HG02981 (cell line): ENCODE results near the gene CARD11.

ENCODE experiments used
- ATAC-seq: cut with Tn5 transposase; IDR thresholded peaks from one replicate; pipeline ENCODE4 v1.9.1; 2021; ENCODE audit warnings: mild to moderate bottlenecking, moderate library complexity; ENCODE audit not compliant: unreplicated experiment

The CARD11 gene

DNA sequence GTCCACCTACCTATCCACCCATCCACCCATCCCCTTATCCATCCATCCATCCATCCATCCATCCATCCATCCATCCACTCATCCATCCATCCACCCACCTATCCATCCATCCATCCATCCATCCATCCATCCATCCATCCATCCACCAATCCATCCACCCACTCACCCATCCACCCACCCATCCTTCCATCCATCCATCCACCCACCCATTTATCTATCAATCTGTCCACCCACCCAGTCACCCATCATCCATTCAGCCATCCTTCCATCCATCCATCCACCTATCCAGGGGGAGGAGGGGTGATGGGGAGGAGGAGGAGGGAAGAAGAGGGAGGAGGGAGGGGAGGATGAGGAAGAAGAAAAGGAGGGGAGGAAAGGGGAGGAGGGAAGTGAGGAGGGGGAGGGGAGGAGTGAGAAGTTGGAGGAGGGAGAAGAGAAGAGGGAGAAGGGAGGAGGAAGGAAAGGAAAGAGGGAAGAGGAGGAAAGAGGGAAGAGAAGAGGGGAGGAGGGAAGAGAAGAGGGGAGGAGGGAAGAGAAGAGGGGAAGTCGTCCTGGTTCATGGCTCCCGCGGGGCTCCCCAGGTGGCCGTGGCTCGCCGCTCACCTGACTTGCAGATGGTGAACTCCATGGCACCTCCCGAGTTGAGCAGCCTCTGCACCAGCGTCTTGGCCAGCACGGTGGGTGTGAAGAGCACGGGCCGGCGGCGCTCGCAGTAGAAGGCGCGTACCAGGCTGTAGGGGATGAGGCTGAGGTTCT lies 130.8 kb downstream of the CARD11 start:
- ATAC-seq = no peak

DNA sequence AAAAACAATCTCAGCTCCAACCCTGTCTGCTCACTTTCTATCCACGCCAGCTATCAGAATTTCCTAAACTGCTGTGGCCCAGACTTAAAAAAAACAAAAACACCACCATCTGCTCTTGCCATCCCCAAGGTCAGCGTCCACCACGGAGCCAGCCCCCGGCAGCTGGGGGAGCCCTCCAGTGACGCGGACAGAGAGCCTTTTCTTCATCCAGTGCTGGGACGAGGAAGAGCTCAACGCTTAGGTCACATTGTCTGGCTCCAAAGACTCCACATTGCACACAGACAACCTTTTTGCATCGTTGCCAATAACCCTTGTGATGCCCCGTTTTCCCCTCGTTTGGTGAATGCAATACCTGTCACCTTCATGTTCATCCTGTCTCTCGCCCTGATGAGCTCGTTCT lies 132.2 kb downstream of the CARD11 start:
- no peak for ATAC-seq

DNA sequence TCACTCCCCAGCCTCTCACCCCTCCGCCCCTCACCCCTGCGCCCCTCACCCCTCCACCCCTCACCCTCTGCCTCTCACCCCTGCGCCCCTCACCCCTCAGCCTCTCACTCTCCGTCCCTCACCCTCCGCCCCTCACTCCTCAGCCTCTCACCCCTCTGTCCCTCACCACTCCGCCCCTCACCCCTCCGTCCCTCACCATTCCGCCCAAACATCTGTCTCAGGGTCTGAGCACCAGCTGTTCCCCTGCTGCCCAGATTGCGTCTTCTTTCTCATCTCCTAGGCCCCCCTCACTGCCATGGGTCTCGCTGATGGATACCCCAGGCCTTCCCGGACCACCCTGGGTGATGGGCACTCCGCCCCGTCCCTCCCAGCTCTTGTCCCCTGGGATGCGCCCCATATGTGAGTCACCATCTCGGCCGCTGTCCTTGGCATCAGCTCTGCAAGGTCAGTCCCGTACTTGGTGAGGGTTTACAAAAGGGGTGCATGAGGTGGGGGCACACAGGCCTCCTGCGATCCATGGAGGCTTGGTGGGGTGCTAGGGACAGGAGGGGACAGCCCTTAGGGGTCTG lies 134.1 kb downstream of the CARD11 start:
- ATAC-seq = no peak

DNA sequence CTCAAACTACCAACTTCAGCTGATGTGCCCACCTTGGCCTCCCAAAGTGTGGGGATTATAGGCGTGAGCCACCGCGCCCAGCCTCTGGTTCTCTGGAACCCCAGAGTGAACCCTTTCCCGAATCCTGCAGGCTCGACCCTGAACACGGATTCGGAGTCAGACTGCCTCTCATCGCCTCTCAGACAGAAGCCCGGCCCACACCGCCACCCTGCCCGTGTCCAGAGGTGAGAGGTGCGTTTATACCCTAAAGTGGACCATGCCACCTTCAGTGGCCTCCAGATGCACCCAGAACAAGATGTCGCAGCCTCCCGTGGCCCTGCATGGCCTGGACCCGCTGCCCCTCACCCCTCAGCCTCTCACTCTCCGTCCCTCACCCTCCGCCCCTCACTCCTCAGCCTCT lies 134.6 kb downstream of the CARD11 start:
- ATAC-seq = no peak

DNA sequence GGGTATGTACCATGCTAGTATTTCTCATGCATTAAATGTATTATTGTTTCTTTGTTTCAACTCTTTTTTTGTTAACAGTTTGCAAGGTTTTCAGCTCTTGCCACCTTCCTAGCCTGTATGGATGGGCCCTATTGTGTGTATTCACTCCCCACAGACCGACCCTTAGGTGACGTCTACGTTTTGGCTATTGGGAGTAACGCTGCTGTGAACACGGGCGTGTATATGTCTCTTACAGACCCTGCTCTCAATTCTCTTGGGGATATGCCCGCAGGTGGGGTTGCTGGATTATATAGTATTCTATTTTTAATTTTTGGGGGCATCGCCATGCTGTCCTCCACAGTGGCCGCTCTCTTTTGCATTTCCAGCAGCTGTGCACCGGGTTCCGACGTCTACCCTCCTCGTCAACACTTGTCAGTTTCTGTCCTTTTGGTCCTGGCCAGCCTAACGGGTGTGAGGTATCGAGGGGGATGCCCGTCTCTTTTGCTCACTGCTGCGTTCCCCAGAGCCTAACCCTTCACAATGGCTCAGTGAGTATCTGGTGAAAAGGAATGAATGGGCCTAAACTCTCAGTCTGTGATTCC lies 135.5 kb downstream of the CARD11 start:
- ATAC-seq = no peak

DNA sequence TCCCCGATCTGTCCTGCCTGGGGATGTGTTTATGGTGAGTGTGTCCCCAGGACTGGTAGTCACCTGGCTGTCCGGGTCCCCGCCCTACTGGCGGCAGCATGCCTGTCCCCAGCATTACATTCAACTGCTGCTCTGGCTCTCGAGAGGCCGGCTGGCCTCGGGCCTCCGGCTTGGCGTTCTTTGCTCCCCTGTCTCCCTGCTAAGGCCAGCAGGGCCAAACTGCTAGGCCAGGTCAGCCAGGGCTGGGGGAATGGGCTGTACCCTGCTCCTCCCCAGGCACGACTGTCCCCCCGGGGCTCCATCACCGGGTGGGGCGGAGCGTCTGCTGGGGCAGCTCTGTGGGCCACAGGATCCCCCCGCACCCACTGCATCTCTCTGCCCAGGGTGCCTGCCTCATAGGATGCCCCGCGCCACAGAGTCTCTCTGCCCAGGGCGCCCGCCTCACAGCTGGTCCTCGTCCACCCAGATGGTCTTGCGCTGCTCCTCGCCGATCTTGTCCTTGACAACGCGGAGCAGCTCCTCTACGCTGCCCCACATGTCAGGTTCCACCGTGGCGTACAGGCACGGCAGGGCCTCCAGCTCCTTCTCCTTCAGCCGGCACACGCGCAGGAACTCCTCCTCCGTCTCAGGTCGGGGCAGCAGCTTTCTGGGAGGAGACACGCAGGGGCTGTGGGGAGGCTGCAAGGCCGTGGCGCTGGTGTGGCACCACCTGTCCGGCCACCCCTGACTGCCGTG lies 137.3 kb downstream of the CARD11 start:
- no peak for ATAC-seq

DNA sequence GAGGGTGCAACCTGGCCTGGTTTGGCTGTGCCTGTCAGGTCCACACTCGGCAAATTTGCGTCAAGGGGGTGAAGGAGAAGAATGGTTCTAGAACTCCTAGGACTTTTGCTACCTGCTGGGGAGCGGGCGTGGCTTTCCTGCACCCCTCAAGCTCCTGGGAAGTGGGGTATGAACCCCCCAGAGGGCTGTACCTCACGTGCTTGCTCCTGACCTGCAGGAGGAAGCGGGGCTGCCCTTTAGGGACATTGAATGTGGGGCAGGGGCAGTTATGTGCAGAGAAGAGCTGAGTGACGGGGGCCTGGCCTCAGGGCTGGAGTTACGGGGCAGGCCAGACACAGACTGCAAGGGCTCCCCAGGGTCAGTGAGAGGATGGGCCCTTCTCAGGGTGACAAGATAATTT lies 138.2 kb downstream of the CARD11 start:
- ATAC-seq = no peak

DNA sequence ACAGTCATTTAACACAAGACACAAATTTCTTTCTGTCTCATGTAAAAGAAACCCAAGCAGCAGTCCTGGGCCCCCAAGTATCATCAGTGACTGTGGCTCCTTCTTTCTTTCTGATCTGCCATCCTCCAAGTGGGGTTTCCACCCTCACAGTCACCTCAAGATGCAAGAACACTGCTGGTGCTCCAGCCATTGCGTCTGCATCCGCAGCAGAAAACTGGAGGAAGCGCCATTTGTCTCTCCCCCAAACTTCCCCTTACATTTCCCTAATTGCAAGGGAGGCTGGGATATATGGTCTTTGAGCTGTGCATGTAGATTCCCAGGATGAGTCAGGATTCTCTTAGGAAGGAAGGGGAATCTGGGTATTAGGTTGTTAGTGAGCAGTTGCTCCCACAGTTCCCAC lies 138.6 kb downstream of the CARD11 start:
- no peak for ATAC-seq

DNA sequence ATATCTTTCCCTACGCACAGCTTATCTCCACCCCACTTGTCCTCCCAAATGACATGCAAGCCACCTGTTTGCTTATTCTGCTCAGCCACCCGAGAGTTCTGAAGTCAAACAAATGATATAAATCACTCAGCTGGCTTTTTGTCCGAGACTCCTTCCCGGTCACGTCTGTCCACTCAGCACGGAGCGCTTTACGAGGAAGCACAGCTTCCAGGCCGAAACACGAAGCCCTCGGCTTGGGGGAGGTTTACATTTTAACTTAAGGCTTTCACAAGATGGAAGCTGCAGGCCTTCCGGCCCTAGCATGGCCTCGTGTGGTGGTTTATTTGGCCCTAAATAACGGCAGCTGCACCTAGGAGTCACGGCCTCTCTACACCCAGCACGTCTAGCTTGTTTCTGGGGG lies 139.5 kb downstream of the CARD11 start:
- ATAC-seq = no peak

DNA sequence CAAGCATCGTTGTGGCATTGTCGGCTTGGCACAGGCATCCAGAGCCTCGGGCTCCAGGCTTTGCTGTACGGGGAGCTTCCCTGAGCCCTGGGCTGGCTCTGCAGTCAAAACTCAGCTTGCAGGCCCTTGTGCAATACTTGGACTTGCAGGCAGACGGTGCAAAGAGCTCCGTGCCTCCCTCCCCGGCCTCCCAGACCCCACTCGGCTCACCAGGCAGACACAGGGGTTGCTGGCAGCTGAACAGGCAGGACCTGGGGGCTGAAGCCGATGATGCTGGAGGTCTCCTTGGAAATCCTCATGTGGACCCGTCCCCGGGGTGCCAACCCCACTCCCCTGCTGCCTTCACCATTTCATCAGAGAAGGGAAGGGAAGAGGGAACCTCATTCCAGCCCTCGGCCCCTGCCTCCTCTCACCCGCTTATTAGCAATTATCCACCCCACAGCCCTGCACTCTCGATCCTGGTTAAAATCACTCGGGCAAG lies 139.9 kb downstream of the CARD11 start:
- ATAC-seq = no peak

DNA sequence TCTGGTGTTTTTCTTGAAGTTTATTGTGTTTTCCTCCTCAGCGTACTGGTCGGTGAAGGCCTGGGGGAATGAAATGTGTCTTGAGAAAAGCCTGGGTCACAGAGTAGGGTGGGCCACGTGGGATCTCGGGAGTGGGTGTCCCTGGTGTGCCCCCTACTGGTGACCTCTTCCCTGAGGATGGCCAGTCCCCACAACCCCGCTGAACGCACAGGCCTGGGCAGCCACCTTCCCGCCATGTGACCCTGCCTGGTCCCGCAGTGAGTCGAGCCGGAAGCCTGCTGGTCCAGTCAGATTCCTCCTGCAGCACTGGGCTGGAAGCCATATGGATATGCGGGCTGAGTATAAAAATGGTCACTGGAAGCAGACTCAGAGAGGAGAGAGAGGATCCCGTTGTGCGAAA lies 146.6 kb downstream of the CARD11 start:
- ATAC-seq = no peak

DNA sequence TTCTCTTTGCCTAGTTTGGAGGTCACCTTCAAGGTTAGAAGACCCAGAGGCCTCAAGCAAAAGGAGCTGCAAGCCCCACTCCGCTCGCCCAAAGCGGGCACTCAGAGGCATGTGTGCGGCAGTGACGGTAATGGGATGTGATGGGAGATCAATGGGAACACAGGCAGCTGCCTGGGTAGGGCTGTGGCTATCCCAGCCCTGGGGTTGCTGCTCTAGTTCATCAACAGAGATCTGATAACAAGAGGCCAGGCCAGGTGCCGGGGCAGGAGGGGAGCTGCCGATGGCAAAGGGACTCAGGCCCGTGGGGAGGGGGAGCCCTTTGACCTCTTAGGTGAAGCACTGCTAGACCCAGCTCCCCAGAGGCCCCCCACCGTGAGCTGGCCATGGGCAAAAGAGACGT lies 147.5 kb downstream of the CARD11 start:
- no peak for ATAC-seq

DNA sequence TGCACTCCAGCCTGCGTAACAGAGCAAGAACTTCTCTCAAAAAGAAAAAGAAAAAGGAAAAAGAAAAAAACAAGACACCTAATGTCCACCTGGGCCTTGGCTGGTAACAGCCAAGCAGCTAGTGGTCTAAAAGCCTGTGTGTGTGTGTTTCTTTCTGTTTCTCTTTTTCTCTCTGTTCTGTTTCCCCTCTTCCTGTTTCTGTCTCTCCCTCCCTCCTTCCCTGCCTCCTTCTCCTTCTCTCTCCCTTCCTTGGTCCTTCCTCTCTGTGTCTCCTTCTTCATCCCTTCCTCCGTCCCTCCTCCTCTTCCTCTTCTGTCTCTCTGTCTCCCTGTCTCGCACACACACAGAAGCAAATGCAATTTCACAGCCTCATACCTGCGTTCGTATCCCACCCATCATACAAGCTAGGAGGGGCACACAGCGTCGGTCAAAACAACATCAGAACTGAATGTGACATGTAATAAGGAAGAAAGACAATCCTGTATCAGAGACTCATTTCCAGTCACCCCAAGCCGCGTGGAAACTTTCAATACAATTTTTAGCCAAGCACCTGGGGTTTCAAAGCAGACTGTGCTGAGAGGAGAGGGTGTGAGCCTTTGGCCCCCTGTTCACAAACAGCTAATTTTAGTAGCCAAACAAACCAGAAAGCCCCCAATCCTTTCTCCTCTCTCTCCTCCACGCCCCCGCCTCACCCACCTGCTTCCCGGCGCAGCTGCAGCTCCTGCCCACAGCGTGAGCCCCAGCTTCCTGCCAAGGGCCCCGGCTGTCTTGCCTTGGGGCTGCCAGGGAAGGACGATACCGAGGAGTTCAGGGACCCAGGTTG lies 149.3 kb downstream of the CARD11 start:
- ATAC-seq = peak; percentile 60

DNA sequence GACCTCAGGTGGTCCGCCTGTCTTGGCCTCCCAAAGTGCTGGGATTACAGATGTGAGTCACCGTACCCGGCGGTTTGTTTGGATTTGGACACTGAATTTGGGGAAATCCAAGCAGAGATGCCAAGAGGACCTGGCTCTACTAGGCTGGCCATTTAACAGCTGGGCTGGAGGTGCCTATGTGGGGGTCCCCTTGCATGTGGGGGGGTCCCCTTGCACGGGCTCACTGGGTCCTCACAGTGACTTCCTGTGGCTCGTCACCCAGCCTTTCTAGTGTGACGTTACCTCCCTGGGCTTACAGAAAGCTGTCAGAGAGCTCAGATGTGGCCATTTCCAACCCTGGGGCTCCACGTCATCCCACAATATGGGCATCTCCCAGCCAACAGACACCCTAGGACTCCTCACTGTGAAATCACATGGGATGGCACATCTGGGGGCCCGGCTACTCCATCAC lies 150.2 kb downstream of the CARD11 start:
- no peak for ATAC-seq

DNA sequence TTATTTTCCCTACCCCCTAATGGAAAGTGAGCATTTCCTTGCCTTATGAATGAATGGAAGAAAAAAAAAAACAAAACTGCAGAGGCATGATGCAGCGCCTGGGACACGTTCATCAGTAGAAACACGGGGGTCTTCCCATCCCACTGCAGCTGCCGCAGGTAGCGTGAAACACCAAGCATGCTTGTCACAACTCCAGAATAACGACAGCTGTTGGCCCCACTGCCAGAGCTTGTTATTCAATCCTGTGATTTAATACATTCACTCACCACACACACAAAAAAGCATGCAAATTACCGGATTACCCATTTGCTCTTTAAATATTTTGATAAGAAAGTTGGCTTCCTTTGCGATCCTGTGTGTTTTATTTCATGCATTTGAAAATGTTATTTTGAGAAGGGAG lies 151.1 kb downstream of the CARD11 start:
- ATAC-seq = no peak

DNA sequence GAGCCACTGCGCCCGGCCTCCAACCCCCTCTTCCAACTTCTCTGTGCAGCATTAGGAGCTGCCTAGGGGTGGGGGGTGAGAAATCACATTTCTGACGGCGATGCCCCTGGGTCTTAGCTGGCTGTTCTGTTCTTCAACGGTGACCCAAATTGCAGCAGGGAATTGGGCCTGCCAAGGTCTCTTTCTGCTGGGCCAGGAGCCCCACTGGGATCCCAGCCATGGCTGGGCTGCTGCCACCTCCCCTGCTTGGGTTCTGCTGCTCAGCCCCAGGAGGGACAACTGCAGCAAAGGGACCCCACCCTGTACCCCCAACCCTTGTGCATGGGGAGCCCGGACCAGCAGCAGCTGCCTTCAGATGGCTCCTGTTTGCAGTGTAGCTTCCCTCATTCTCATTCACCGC lies 155.9 kb downstream of the CARD11 start:
- ATAC-seq = no peak

DNA sequence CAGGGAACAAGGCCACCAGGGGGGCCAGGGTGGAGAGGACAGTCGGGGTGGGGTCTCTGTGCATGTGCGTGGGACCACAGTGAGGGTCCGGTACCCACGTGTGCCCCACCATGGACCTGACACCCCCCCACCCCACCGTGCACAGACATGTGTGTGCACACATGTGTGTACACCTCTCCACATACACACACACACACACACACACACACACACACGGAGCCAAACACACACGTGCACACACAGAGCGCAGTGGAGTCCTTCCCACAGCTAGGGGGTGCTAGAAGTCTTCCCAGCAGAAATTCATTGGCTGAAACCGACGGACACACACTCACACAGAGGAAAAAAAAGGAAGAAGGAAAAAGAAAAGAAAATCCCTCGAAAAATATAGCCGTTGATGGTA lies 156.8 kb downstream of the CARD11 start:
- no peak for ATAC-seq

DNA sequence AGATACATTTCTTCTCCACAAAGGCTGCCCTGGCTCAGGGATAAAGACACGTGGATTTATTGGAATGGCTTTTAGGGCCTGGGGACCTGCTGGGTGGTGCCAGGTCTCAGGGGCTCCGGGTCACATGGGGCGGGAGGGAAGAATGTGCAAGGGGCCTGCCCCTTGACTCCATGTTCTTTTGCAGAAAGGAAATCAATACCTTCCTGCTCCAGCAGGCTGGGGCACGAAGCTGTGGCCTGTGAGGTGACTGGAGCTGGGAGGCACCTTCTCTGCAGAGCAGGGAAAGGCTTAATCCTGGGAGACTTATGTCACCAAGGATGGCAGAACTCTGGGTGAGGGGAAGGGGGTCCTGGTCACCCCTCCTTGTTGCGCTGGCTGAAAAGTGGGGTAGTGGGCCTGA lies 157.3 kb downstream of the CARD11 start:
- ATAC-seq = no peak

DNA sequence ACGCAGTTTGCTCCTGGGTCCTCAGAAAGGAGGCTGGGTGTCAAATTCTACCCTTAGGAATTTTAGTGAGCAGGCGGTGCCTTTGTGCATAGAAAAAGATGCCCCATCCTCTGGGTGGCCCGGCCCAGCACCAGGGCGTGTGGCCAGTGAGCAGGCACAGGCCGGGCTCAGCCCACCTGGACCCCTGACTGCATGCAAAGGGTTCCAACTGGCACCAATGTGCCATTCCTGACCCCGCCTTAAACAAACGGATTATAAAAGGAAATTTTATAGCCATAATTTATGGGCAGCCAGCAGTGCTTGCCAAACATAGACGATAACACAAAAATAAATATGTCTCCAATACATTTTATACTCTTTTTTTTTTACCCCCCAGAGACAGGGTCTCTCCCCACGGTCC lies 159.5 kb downstream of the CARD11 start:
- no peak for ATAC-seq

DNA sequence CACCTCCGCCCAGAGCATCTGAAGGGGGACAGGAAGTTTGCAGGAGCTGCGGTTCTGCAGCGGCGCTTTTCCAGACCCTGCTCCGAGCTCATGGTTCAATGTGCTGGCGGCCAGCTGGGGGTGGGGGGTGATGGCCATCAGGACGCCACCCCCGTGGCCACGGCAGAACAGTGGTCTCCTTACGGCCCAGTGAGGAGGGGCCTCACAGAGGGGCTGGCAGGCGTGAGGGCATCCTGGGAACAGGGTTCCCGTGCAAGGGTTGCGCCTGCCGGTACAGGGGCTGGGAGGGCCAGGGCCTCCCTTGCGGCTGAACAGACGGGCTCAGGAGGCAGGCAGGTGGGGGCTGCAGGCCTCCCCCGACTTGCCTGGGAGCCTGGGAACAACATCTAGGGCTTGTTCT lies 160.6 kb downstream of the CARD11 start:
- ATAC-seq = no peak

DNA sequence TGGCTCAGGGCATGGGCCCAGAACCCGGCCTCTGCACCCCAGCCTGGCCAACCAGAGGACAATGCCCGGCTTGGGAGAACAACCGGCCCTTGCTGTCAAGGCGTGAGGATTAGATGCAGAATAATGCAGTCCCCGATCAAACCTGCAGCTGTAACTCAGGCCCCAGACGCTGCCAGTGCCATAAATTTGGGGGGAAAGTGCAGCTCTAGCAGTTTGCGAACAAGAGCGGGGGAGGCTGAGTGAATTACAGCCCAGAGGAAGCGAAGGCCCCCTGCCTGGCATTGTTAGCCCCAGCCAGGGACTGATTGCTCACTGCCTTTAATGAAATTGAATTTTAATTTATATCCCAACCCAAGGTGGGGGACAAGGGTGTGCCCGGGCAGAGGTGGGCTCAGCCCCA lies 161.6 kb downstream of the CARD11 start:
- ATAC-seq = no peak
